ENCODE results near the gene MAPK6.

MAPK6 gene

GRCh38 chr15:52060501-52060900 is 41.5 kb downstream of the MAPK6 start:
- H3K4me3 ChIP-seq (replicated peaks; ENCODE audit: low read depth, low read length), result no peak overlapping the region
- no peak for TF ChIP-seq CTCF (IDR thresholded peaks at IDR 0.05; ENCODE audit: low read length, missing control alignments)
- DNase-seq (ENCODE audit: low read depth), result no peak

GRCh38 chr15:52066842-52067544 is 48.0 kb downstream of the MAPK6 start:
- TF ChIP-seq CTCF (IDR thresholded peaks at IDR 0.05; ENCODE audit: low read length, missing control alignments), result no peak
- no peak overlapping the region for H3K4me3 ChIP-seq (replicated peaks; ENCODE audit: low read depth, low read length)
- DNase-seq (ENCODE audit: low read depth), result no peak

GRCh38 chr15:52067545-52067926 is 48.5 kb downstream of the MAPK6 start:
- no peak for DNase-seq (ENCODE audit: low read depth)
- no peak overlapping the region for H3K4me3 ChIP-seq (replicated peaks; ENCODE audit: low read depth, low read length)
- no peak for TF ChIP-seq CTCF (IDR thresholded peaks at IDR 0.05; ENCODE audit: low read length, missing control alignments)

- no peak for TF ChIP-seq CTCF (IDR thresholded peaks at IDR 0.05; ENCODE audit: low read length, missing control alignments)
- H3K4me3 ChIP-seq (replicated peaks; ENCODE audit: low read depth, low read length), result no peak overlapping the region
- no peak for DNase-seq (ENCODE audit: low read depth)
Measured at GRCh38 chr15:52068004-52068615, 49.1 kb downstream of the MAPK6 start.

GRCh38 chr15:52069559-52069958 is 50.5 kb downstream of the MAPK6 start:
- TF ChIP-seq CTCF (IDR thresholded peaks at IDR 0.05; ENCODE audit: low read length, missing control alignments), result no peak

GRCh38 chr15:52071570-52071969 is 52.6 kb downstream of the MAPK6 start:
- no peak for TF ChIP-seq CTCF (IDR thresholded peaks at IDR 0.05; ENCODE audit: low read length, missing control alignments)
- no peak overlapping the region for H3K4me3 ChIP-seq (replicated peaks; ENCODE audit: low read depth, low read length)
- DNase-seq (ENCODE audit: low read depth), result no peak

More at GRCh38 chr15:52069559-52069958, 50.5 kb downstream of the MAPK6 start:
- H3K4me3 ChIP-seq (replicated peaks; ENCODE audit: low read depth, low read length), result no peak overlapping the region
- DNase-seq (ENCODE audit: low read depth), result no peak
